Hepatocyte (in vitro differentiated cells): ENCODE results near the gene EEF1A2. TPM values are rescaled to one million over a fixed set of nuclear protein-coding genes. Genes with fewer than 3 reads are reported as not detected.
A peak's percentile ranks its signal among the peaks of the same experiment; 100 is the strongest.

Source experiments
- DNase-seq: peaks from one replicate; pipeline ENCODE4 v3.0.0-alpha.2; 2016; ENCODE audit warnings: low spot score
- H2AFZ ChIP-seq: fragments of 200-600 bp; sonication (generic); 2 replicates; pipeline ENCODE4 v1.6.0; 2016; ENCODE audit warnings: antibody characterized with exemption, mild to moderate bottlenecking
- H3K27ac ChIP-seq: fragments of 200-600 bp; sonication (generic); 2 replicates; pipeline ENCODE4 v1.5.1; 2016; ENCODE audit warnings: mild to moderate bottlenecking
- H3K27me3 ChIP-seq: fragments of 200-600 bp; sonication (generic); 2 replicates; pipeline ENCODE4 v1.6.1; 2016
- H3K36me3 ChIP-seq: fragments of 200-600 bp; sonication (generic); replicated peaks from 2 replicates; pipeline ENCODE4 v1.5.1; 2016; ENCODE audit warnings: low read depth; ENCODE audit not compliant: insufficient read depth
- H3K4me1 ChIP-seq: fragments of 200-600 bp; sonication (generic); 2 replicates; pipeline ENCODE4 v1.5.1; 2016; ENCODE audit warnings: mild to moderate bottlenecking, moderate library complexity; ENCODE audit not compliant: insufficient read depth
- H3K4me2 ChIP-seq: fragments of 200-600 bp; sonication (generic); 2 replicates; pipeline ENCODE4 v1.6.0; 2016
- H3K4me3 ChIP-seq: fragments of 200-600 bp; sonication (generic); 2 replicates; pipeline ENCODE4 v1.5.1; 2016; ENCODE audit warnings: mild to moderate bottlenecking
- H3K79me2 ChIP-seq: fragments of 200-600 bp; sonication (generic); 2 replicates; pipeline ENCODE4 v1.6.0; 2017; ENCODE audit warnings: mild to moderate bottlenecking
- H3K9me2 ChIP-seq: fragments of 200-600 bp; sonication (generic); replicated peaks from 2 replicates; pipeline ENCODE4 v1.6.0; 2017; ENCODE audit warnings: mild to moderate bottlenecking; ENCODE audit not compliant: insufficient read depth
- H3K9me3 ChIP-seq: fragments of 200-600 bp; sonication (generic); 2 replicates; pipeline ENCODE4 v1.5.1; 2016; ENCODE audit warnings: low read depth, mild to moderate bottlenecking
- H4K20me1 ChIP-seq: fragments of 200-600 bp; sonication (generic); 2 replicates; pipeline ENCODE4 v1.6.0; 2016; ENCODE audit warnings: mild to moderate bottlenecking; ENCODE audit not compliant: insufficient read depth, poor library complexity, severe bottlenecking
- CTCF ChIP-seq: fragments of 200-600 bp; sonication (generic); IDR thresholded peaks from 2 replicates; pipeline ENCODE4 v1.5.1; 2016; ENCODE audit warnings: antibody characterized with exemption, mild to moderate bottlenecking; ENCODE audit not compliant: poor library complexity
- EZH2 ChIP-seq: fragments of 200-600 bp; sonication (generic); IDR thresholded peaks from 2 replicates; pipeline ENCODE4 v1.6.1; 2016; ENCODE audit warnings: antibody characterized with exemption, mild to moderate bottlenecking, borderline replicate concordance
- EZH2phosphoT487 ChIP-seq: fragments of 200-600 bp; sonication (generic); IDR thresholded peaks from one replicate; pipeline ENCODE4 v1.6.1; 2018; ENCODE audit warnings: antibody characterized with exemption, mild to moderate bottlenecking, low read depth, moderate library complexity; ENCODE audit not compliant: unreplicated experiment, severe bottlenecking
- WGBS: methylation state at CpG from one replicate; pipeline ENCODE4 v1.1.6; 2016; ENCODE audit warnings: low lambda C conversion rate; ENCODE audit errors: missing lambda C conversion rate; 5-methylcytosine and 5-hydroxymethylcytosine counted together
- polyA plus RNA-seq: library from polyadenylated mRNA; unstranded; fragments of >200 nt; fragmentation: Nextera tagmentation; extraction: Ambion mirVana; gene quantifications from 2 replicates; pipeline ENCODE4 v1.2.1, GENCODE V29; 2016
- total RNA-seq: library from RNA; depleted of rRNA; stranded (reverse); fragments of >200 nt; gene quantifications from 2 replicates; pipeline ENCODE4 v1.2.3, GENCODE V29; 2014

The EEF1A2 gene
- total and polyA plus RNA-seq, 2 experiments from 2014 or later, result 12.0 to 23.5 TPM

- Histone ChIP-seq H3K27ac (no peak overlapping the region), H3K9me2 (no peaks in the 10 kb centered on the region), H3K27me3 (peaks cover 74% of the 10 kb centered on the region), H2AFZ (no peak overlapping the region), H3K79me2 (no peaks in the 10 kb centered on the region), H3K4me3 (no peak overlapping the region), H3K4me1 (peaks cover 3% of the 10 kb centered on the region), H3K36me3 (no peaks in the 10 kb centered on the region), H3K9me3 (no peaks in the 10 kb centered on the region), H3K4me2 (peak overlapping the region; percentile 84), H4K20me1 (no peaks in the 10 kb centered on the region)
- WGBS, result no CpG with 5 or more reads among the region's 27 CpGs
- no peak for DNase-seq
- TF ChIP-seq CTCF, result no peak
- peak; percentile 28 for TF ChIP-seq EZH2phosphoT487
- peak; percentile 89 for TF ChIP-seq EZH2
These were observed 27.2 kb downstream of the EEF1A2 start for GRCh38 chr20:63471717-63471980.

- Histone ChIP-seq H3K27ac (no peak overlapping the region), H3K4me3 (no peak overlapping the region), H3K4me2 (peak overlapping the region; percentile 84), H3K36me3 (no peaks in the 10 kb centered on the region), H3K27me3 (peaks cover 74% of the 10 kb centered on the region), H3K79me2 (no peaks in the 10 kb centered on the region), H4K20me1 (no peaks in the 10 kb centered on the region), H2AFZ (no peak overlapping the region), H3K4me1 (peaks cover 3% of the 10 kb centered on the region), H3K9me2 (no peaks in the 10 kb centered on the region), H3K9me3 (no peaks in the 10 kb centered on the region)
- DNase-seq, result no peak
- TF ChIP-seq CTCF (no peak), EZH2 (peak; percentile 91)
- WGBS, result 10% methylated on average over 36 of the region's 46 CpGs
These were observed 27.7 kb downstream of the EEF1A2 start for GRCh38 chr20:63471002-63471716.

- H3K27me3 ChIP-seq, result peaks cover 68% of the 10 kb centered on the region
These were observed 28.5 kb downstream of the EEF1A2 start for GRCh38 chr20:63470410-63470809.

More at GRCh38 chr20:63470410-63470809, 28.5 kb downstream of the EEF1A2 start:
- WGBS, result 76% methylated on average over 9 of the region's 10 CpGs
- H3K4me2 ChIP-seq, result no peak overlapping the region
- TF ChIP-seq CTCF (no peak), EZH2phosphoT487 (no peak), EZH2 (no peak)
- no peaks in the 10 kb centered on the region for H3K36me3 ChIP-seq
- no peak for DNase-seq
- no peaks in the 10 kb centered on the region for H3K9me2 ChIP-seq
- no peaks in the 10 kb centered on the region for H3K79me2 ChIP-seq
- no peaks in the 10 kb centered on the region for H4K20me1 ChIP-seq
- no peak overlapping the region for H2AFZ ChIP-seq
- H3K4me3 ChIP-seq, result no peak overlapping the region
- H3K27ac ChIP-seq, result no peak overlapping the region
- peaks cover 3% of the 10 kb centered on the region for H3K4me1 ChIP-seq
- H3K9me3 ChIP-seq, result no peaks in the 10 kb centered on the region
